T-cell (primary cell): ENCODE data around the gene BBS12. TPM values are rescaled to one million over a fixed set of nuclear protein-coding genes. Genes with fewer than 3 reads are reported as not detected.

ENCODE experiments used
- ATAC-seq, 4 experiments: fragments of 200-7000 bp in 3 of 4; fragments of 150-1000 bp in 1 of 4; cut with Tn5 transposase; replicated peaks in 1 of 4; 1 replicate in 3 of 4; 2 replicates in 1 of 4; pipeline ENCODE4 v1.10.0; 2021; ENCODE audit warnings: moderate library complexity in 3 of 4, mild to moderate bottlenecking in 2 of 4, moderate number of reproducible peaks in 1 of 4
- CTCF ChIA-PET, 2 donors: fragments of 300-600 bp; sonication (Branson Sonifier 250); formaldehyde crosslinking; loops; one replicate each; lab custom pipeline; 2022; ENCODE audit warnings: antibody characterized with exemption in 2 of 2; lab: Charles Lee
- POLR2A ChIA-PET, 2 donors: fragments of 300-600 bp; sonication (Branson Sonifier 250); formaldehyde crosslinking; loops; one replicate each; lab custom pipeline; 2022; ENCODE audit warnings: antibody characterized with exemption in 2 of 2; lab: Charles Lee
- DNase-seq, 35 experiments: peaks; one replicate each; pipeline versions ENCODE4 v3.0.0 to v3.0.0-alpha.2; 2013 to 2023
- H3K27ac ChIP-seq: one replicate; pipeline ENCODE4 v1.5.1; 2013; ENCODE audit warnings: low read length
- H3K27me3 ChIP-seq, 2 experiments: replicated peaks in 1 of 2; 1 replicate in 1 of 2; 2 replicates in 1 of 2; pipeline versions ENCODE4 v1.6.1 to v1.7.0; 2013; ENCODE audit warnings: low read length in 1 of 2, mixed read lengths in 1 of 2; ENCODE audit not compliant: control insufficient read depth in 2 of 2, insufficient read depth in 2 of 2; ENCODE audit errors: extremely low read depth in 1 of 2
- H3K36me3 ChIP-seq, 2 donors: 1 replicate in 1 of 2; 2 replicates in 1 of 2; pipeline versions ENCODE4 v1.6.1 to v1.7.0; 2013; ENCODE audit warnings: low read length in 1 of 2; ENCODE audit not compliant: control insufficient read depth in 2 of 2, insufficient read depth in 1 of 2; ENCODE audit errors: extremely low read depth in 1 of 2
- H3K4me1 ChIP-seq, 2 experiments: 1 replicate in 1 of 2; 2 replicates in 1 of 2; pipeline versions ENCODE4 v1.6.1 to v1.7.0; 2013; ENCODE audit warnings: low read length in 2 of 2, mixed read lengths in 1 of 2; ENCODE audit not compliant: insufficient read depth in 2 of 2, control insufficient read depth in 1 of 2; ENCODE audit errors: extremely low read depth in 1 of 2
- H3K4me3 ChIP-seq, 2 donors: 1 replicate in 1 of 2; 2 replicates in 1 of 2; pipeline versions ENCODE4 v1.5.1 to v1.7.0; 2013; ENCODE audit warnings: mild to moderate bottlenecking in 2 of 2, low read length in 1 of 2, moderate library complexity in 1 of 2; ENCODE audit not compliant: control insufficient read depth in 1 of 2; ENCODE audit errors: extremely low read depth in 1 of 2
- H3K9me3 ChIP-seq: 2 replicates; pipeline ENCODE4 v1.7.0; 2013
- H3K27ac Mint-ChIP-seq, 2 donors: one replicate each; pipeline ENCODE4 v1.8.0; 2020 to 2021; ENCODE audit warnings: mild to moderate bottlenecking in 2 of 2, mixed read lengths in 2 of 2
- H3K27me3 Mint-ChIP-seq, 2 donors: one replicate each; pipeline ENCODE4 v1.8.0; 2021 to 2022; ENCODE audit warnings: mixed read lengths in 2 of 2
- H3K36me3 Mint-ChIP-seq: one replicate; pipeline ENCODE4 v1.8.0; 2021; ENCODE audit warnings: mixed read lengths
- H3K4me1 Mint-ChIP-seq, 3 donors: one replicate each; pipeline ENCODE4 v1.8.0; 2020 to 2022; ENCODE audit warnings: mixed read lengths in 3 of 3, mild to moderate bottlenecking in 1 of 3
- H3K4me3 Mint-ChIP-seq, 3 donors: one replicate each; pipeline ENCODE4 v1.8.0; 2020 to 2022; ENCODE audit warnings: mild to moderate bottlenecking in 3 of 3, mixed read lengths in 3 of 3, moderate library complexity in 3 of 3
- H3K9me3 Mint-ChIP-seq, 3 donors: one replicate each; pipeline ENCODE4 v1.8.0; 2020 to 2022; ENCODE audit warnings: mixed read lengths in 3 of 3
- WGBS: methylation state at CpG from one replicate; pipeline ENCODE4 v1.1.5; 2013; ENCODE audit warnings: missing lambda C conversion rate; ENCODE audit not compliant: insufficient coverage; 5-methylcytosine and 5-hydroxymethylcytosine counted together
- total RNA-seq, 35 experiments: library from RNA in 6 of 35; stranded (reverse) in 6 of 35; fragments of 120-200 nt in 1 of 35; gene quantifications; one replicate each; pipeline versions ENCODE4 v1.2.1 to v1.2.4 and lab custom pipeline; 2013 to 2026

Gene BBS12
- total RNA-seq, 5 donors from 2014 or later (not counting 1 experiment from before 2014, with no cell fraction given), result 0.43 to 4.6 (median 3.2) TPM

DNA sequence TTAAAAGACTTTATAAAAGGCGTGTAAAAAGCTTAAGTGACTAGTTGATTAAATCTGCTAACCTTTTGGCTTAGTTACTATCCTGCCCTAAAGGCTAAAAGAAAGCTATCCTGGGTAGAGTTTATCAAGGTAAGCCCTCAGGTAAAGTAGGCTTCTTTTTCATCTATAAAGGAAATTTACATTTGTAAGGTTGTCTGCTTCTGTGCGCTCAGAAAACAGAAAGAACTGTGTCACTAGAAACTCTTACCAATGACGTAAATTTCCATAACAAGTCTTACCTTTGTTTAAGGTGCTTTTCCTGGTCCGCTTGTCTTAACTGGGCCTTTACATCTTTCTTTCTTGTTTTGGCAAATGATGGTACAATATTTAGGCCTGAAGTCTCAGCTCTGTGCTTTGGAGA is 56.4 kb downstream of the BBS12 start:
- ChIA-PET POLR2A (no interaction called here), CTCF (interaction anchor here in 1 of 2 donors (1.0 kb wide), 1 partner anchor 142 kb away, joined by 4 read pairs; no protein-coding TSS in a partner anchor)
- no peaks in the 10 kb centered on the region for H3K27me3 Mint-ChIP-seq
- WGBS, result no CpG with 5 or more reads among the region's 4 CpGs
- Histone ChIP-seq H3K9me3 (no peaks in the 10 kb centered on the region), H3K27me3 (no peaks in the 10 kb centered on the region), H3K27ac (no peak overlapping the region), H3K4me1 (no peaks in the 10 kb centered on the region), H3K36me3 (no peaks in the 10 kb centered on the region), H3K4me3 (no peak overlapping the region)
- no peaks in the 10 kb centered on the region for H3K9me3 Mint-ChIP-seq
- no peak overlapping the region for H3K27ac Mint-ChIP-seq
- H3K4me1 Mint-ChIP-seq, result peaks cover 0 to 9% (median 0%) of the 10 kb centered on the region in 3 donors
- H3K36me3 Mint-ChIP-seq, result no peaks in the 10 kb centered on the region
- H3K4me3 Mint-ChIP-seq, result no peak overlapping the region
- DNase-seq (no peak), ATAC-seq (no peak)

DNA sequence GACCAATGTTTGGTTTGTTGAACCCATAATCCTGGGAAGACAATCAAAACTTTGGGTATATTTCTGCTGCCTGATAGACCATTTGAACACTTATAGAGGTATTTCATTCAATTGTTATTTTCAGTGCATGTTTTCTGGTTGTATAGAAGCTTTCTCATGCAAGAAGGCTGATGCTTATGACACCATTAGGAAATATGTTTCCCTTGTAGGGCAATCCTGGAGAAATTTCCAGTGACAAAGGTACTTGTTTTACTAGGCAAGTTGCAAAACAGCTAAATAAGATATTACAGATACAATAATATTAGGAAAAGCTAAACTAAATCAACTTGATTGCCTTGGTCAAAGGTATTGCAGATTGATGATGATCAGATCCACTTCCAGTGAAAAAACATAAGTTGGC is 61.3 kb downstream of the BBS12 start:
- no peaks in the 10 kb centered on the region for H3K9me3 Mint-ChIP-seq
- no peak overlapping the region for H3K27ac Mint-ChIP-seq
- H3K4me1 ChIP-seq, result no peaks in the 10 kb centered on the region
- H3K36me3 Mint-ChIP-seq, result no peaks in the 10 kb centered on the region
- no peaks in the 10 kb centered on the region for H3K36me3 ChIP-seq
- no peak overlapping the region for H3K4me3 ChIP-seq
- no peaks in the 10 kb centered on the region for H3K27me3 ChIP-seq
- no peak overlapping the region for H3K4me3 Mint-ChIP-seq
- CTCF ChIA-PET, result interaction anchor here in 1 of 2 donors (0.6 kb wide), 1 partner anchor 9 kb away, joined by 3 read pairs; no protein-coding TSS in a partner anchor
- H3K27ac ChIP-seq, result no peak overlapping the region
- no peak for ATAC-seq
- H3K27me3 Mint-ChIP-seq, result no peaks in the 10 kb centered on the region
- POLR2A ChIA-PET, result no interaction called here
- H3K9me3 ChIP-seq, result no peaks in the 10 kb centered on the region
- H3K4me1 Mint-ChIP-seq, result no peaks in the 10 kb centered on the region
- DNase-seq, result no peak

Other genes with a start within 250 kb of the BBS12 start
- gene IL21, start 111.6 kb upstream of the BBS12 start, total RNA-seq, result under 1 TPM in 2 of 5 donors, not detected in 3; 0.20 to 0.70 TPM
- under 1 TPM in 3 of 5 donors, not detected in 2; 0.13 to 0.23 (median 0.20) TPM for gene FGF2, start 94.1 kb downstream of the BBS12 start, total RNA-seq
- 1 to 10 TPM; 1.3 to 4.4 (median 2.3) TPM for gene NUDT6, start 189.9 kb downstream of the BBS12 start, total RNA-seq